ENCODE results near the gene CSNK1D.
A peak's percentile ranks its signal among the peaks of the same experiment; 100 is the strongest.

CSNK1D gene

GRCh38 chr17:82292251-82293154 lies 19.0 kb upstream of the CSNK1D start:
- peak; percentile 98 for DNase-seq

GRCh38 chr17:82291582-82292250 lies 18.2 kb upstream of the CSNK1D start:
- DNase-seq = no peak

GRCh38 chr17:82287868-82288801 lies 14.6 kb upstream of the CSNK1D start:
- DNase-seq = no peak

GRCh38 chr17:82287013-82287867 lies 13.7 kb upstream of the CSNK1D start:
- no peak for DNase-seq

GRCh38 chr17:82285141-82285540 lies 11.6 kb upstream of the CSNK1D start:
- no peak for DNase-seq

GRCh38 chr17:82283208-82283749 lies 9.8 kb upstream of the CSNK1D start:
- no peak for DNase-seq

- no peak for DNase-seq
Observed at GRCh38 chr17:82282239-82283207, 9.0 kb upstream of the CSNK1D start.

- DNase-seq = no peak
Observed at GRCh38 chr17:82281502-82282238, 8.2 kb upstream of the CSNK1D start.

GRCh38 chr17:82281076-82281475 lies 7.6 kb upstream of the CSNK1D start:
- DNase-seq = no peak

- no peak for DNase-seq
Observed at GRCh38 chr17:82280537-82280936, 7.0 kb upstream of the CSNK1D start.

- no peak for DNase-seq
Observed at GRCh38 chr17:82278786-82279391, 5.4 kb upstream of the CSNK1D start.

- no peak for DNase-seq
Observed at GRCh38 chr17:82278308-82278707, 4.8 kb upstream of the CSNK1D start.

- no peak for DNase-seq
Observed at GRCh38 chr17:82277851-82278250, 4.4 kb upstream of the CSNK1D start.

- DNase-seq = no peak
Observed at GRCh38 chr17:82276938-82277337, 3.4 kb upstream of the CSNK1D start.

- DNase-seq = no peak
Observed at GRCh38 chr17:82275326-82275725, 1.8 kb upstream of the CSNK1D start.

GRCh38 chr17:82274134-82275020 lies 877 bp upstream of the CSNK1D start:
- DNase-seq = no peak

GRCh38 chr17:82272495-82273326 lies 789 bp downstream of the CSNK1D start:
- no peak for DNase-seq

Data from NCI-H446 treated with DMSO at 0.1 percent for 48 hours (cell line).